Stimulated activated effector memory CD8-positive, alpha-beta T cell treated with anti-CD3 and anti-CD28 coated beads, Interleukin-12 subunit alpha, Interleukin-12 subunit beta, amount 100 ng/mL, for 72 hours (primary cell): ENCODE measurements around the gene GBF1.
A peak's percentile ranks its signal among the peaks of the same experiment; 100 is the strongest.

Source experiments
- ATAC-seq: fragments of 150-1000 bp; cut with Tn5 transposase; 2 replicates; pipeline ENCODE4 v1.10.0; 2021
- DNase-seq, 2 donors: peaks; one replicate each; pipeline ENCODE4 v3.0.0; 2021 to 2022; ENCODE audit warnings: low spot score in 2 of 2
- H3K27ac Mint-ChIP-seq: one replicate; pipeline ENCODE4 v1.8.0; 2022; ENCODE audit warnings: mild to moderate bottlenecking, mixed read lengths
- H3K36me3 Mint-ChIP-seq: one replicate; pipeline ENCODE4 v1.8.0; 2022; ENCODE audit warnings: mild to moderate bottlenecking, mixed read lengths
- H3K4me1 Mint-ChIP-seq: one replicate; pipeline ENCODE4 v1.8.0; 2022; ENCODE audit warnings: mixed read lengths
- H3K4me3 Mint-ChIP-seq: one replicate; pipeline ENCODE4 v1.8.0; 2022; ENCODE audit warnings: mild to moderate bottlenecking, mixed read lengths
- H3K9me3 Mint-ChIP-seq: one replicate; pipeline ENCODE4 v1.8.0; 2022; ENCODE audit warnings: mixed read lengths

Gene GBF1

DNA sequence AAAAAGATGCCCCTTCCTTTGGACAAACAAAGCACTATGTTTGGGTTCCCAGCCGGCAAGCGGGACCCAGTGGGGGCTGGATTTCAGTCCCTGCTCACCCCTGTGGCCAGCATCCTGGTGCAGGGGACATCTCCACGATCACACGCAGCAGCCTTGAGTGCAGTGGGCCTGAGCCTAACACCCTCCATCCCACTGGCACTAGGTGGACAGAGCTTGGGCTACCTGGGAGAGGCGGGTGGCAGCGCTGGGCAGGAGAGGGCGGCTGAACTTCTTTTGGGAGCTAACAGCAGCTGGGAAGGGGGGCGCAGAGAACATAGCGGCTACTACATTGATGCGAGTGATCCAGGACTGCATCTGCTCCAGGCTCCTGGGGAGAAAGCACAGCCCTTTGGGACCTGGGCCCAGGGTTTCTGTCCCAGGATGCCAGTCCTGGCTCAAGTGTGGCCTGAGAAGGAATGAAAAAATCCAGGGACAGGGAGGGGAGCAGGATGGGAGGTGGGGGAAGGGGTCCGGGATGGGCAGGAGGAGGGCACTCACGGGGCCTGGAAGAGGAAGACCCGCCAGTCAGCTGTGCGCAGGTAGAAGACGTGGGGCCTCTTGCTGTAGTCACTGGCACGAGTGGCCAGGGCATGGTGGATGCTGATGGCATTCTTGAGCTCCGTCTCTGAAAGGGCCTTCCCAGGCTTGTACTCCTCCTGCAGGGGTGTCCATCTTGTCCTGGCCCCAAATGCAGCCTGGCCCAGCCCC is 159.2 kb downstream of the GBF1 start:
- ATAC-seq (no peak), DNase-seq (no peak)
- no peak overlapping the region for H3K4me3 Mint-ChIP-seq
- H3K4me1 Mint-ChIP-seq, result peaks cover 37% of the 10 kb centered on the region
- H3K27ac Mint-ChIP-seq, result peak overlapping the region; percentile 84
- H3K9me3 Mint-ChIP-seq, result no peaks in the 10 kb centered on the region
- peaks cover 87% of the 10 kb centered on the region for H3K36me3 Mint-ChIP-seq

DNA sequence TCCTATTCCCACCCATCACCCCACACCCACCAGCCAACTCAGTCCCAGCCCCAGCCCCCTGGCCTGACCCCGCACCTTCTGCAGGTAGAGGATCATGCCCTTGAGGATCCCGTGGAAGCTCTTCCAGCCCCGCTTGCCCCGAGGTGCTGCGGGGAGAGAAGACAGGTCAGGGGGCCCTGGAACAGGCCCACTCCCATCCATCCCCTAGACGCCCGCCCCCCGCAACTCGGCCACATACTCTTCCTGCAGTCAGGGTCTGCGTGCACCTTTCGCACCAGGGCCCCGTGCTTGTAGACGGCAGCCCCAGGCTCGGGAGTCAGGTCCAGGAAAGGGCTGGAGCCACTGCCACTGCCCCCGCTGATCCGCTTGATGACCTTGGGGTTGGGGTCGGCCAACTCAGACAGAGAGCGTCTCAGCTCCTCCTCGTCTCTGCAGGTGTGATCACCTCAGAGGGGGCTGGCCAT is 159.8 kb downstream of the GBF1 start:
- Mint-ChIP-seq H3K4me1 (peaks cover 40% of the 10 kb centered on the region), H3K36me3 (peaks cover 81% of the 10 kb centered on the region), H3K9me3 (no peaks in the 10 kb centered on the region), H3K4me3 (no peak overlapping the region), H3K27ac (peak overlapping the region; percentile 84)
- no peak for ATAC-seq
- DNase-seq, result no peak

- Mint-ChIP-seq H3K27ac (peak overlapping the region; percentile 84), H3K9me3 (no peaks in the 10 kb centered on the region), H3K4me1 (peaks cover 40% of the 10 kb centered on the region), H3K4me3 (no peak overlapping the region), H3K36me3 (peaks cover 76% of the 10 kb centered on the region)
- ATAC-seq (peak; percentile 8), DNase-seq (no peak)
These were observed 160.3 kb downstream of the GBF1 start for GRCh38 chr10:102405632-102406031.

- ATAC-seq (no peak), DNase-seq (no peak)
These were observed 161.5 kb downstream of the GBF1 start for GRCh38 chr10:102406815-102407214.

GRCh38 chr10:102407425-102408130 is 162.2 kb downstream of the GBF1 start:
- DNase-seq (no peak), ATAC-seq (no peak)
- no peaks in the 10 kb centered on the region for H3K9me3 Mint-ChIP-seq
- peak overlapping the region; percentile 59 for H3K4me3 Mint-ChIP-seq
- peaks cover 46% of the 10 kb centered on the region for H3K4me1 Mint-ChIP-seq
- H3K36me3 Mint-ChIP-seq, result peaks cover 56% of the 10 kb centered on the region
- peak overlapping the region; percentile 65 for H3K27ac Mint-ChIP-seq

More at GRCh38 chr10:102406815-102407214, 161.5 kb downstream of the GBF1 start:
- peaks cover 50% of the 10 kb centered on the region for H3K4me1 Mint-ChIP-seq
- no peaks in the 10 kb centered on the region for H3K9me3 Mint-ChIP-seq
- no peak overlapping the region for H3K4me3 Mint-ChIP-seq
- H3K27ac Mint-ChIP-seq, result peak overlapping the region; percentile 84
- H3K36me3 Mint-ChIP-seq, result peaks cover 64% of the 10 kb centered on the region

GRCh38 chr10:102408131-102408727 is 162.9 kb downstream of the GBF1 start:
- Mint-ChIP-seq H3K4me1 (peaks cover 50% of the 10 kb centered on the region), H3K9me3 (no peaks in the 10 kb centered on the region)
- DNase-seq, result no peak

GRCh38 chr10:102408728-102409603 is 163.6 kb downstream of the GBF1 start:
- no peak for DNase-seq
- H3K4me1 Mint-ChIP-seq, result peaks cover 52% of the 10 kb centered on the region
- peak overlapping the region; percentile 59 for H3K4me3 Mint-ChIP-seq
- peak; percentile 74 for ATAC-seq
- H3K27ac Mint-ChIP-seq, result peak overlapping the region; percentile 1
- H3K9me3 Mint-ChIP-seq, result no peaks in the 10 kb centered on the region
- H3K36me3 Mint-ChIP-seq, result peaks cover 47% of the 10 kb centered on the region

More at GRCh38 chr10:102408131-102408727, 162.9 kb downstream of the GBF1 start:
- H3K27ac Mint-ChIP-seq, result peak overlapping the region; percentile 65
- H3K36me3 Mint-ChIP-seq, result peaks cover 53% of the 10 kb centered on the region
- peak overlapping the region; percentile 59 for H3K4me3 Mint-ChIP-seq
- peak; percentile 3 for ATAC-seq

- Mint-ChIP-seq H3K9me3 (no peaks in the 10 kb centered on the region), H3K4me3 (peak overlapping the region; percentile 59), H3K27ac (peak overlapping the region; percentile 1), H3K36me3 (peaks cover 38% of the 10 kb centered on the region), H3K4me1 (peaks cover 52% of the 10 kb centered on the region)
- ATAC-seq, result no peak
- DNase-seq, result no peak
These were observed 164.5 kb downstream of the GBF1 start for GRCh38 chr10:102409604-102410428.

GRCh38 chr10:102410429-102411073 is 165.2 kb downstream of the GBF1 start:
- ATAC-seq (no peak), DNase-seq (no peak)
- peaks cover 31% of the 10 kb centered on the region for H3K36me3 Mint-ChIP-seq
- H3K4me1 Mint-ChIP-seq, result peaks cover 49% of the 10 kb centered on the region
- no peaks in the 10 kb centered on the region for H3K9me3 Mint-ChIP-seq
- H3K4me3 Mint-ChIP-seq, result peak overlapping the region; percentile 59
- H3K27ac Mint-ChIP-seq, result peak overlapping the region; percentile 48

DNA sequence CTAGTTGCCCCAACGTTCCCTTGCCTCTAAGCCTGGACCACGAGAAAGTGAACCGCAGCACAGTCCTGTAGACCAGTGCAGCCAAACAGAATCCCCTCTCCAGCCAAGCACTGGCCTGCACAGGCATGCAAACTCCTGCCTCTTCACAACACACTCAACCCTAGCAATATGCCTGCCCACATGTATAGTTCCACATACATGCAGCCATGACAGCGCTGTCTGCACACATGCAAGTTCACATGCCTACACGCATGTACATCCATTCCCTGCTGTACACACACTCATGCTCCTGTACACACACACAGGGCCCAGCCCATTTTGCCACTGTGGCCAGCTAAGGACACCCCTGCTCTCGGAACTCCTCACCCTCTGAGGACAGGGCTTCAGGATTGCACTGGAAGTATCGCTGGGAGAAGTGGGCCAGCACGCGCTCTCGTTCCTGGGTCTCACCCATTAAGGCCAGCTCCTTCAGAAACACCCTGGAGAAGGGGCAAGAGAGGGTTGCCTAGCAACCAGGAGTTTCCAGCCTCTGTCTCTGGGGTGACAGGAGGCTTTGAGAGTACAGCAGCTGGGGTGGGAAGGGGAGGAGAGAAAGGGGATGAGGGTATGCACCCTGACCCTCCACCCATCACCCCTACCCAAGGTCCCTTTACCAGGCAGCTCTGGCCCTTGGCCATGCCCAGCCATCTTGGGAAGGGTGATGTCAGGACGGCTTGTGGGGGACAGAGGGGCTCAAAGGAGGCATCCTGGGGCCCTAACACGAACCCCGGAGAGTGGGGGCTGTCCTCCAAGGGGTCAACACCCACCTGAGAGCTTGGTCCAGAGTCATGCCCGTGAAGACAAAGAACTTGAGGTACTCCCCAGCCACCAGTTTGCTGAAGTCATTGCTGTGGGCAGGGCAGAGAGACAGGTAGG is 166.3 kb downstream of the GBF1 start:
- Mint-ChIP-seq H3K9me3 (no peaks in the 10 kb centered on the region), H3K36me3 (peaks cover 20% of the 10 kb centered on the region), H3K4me3 (peak overlapping the region; percentile 59), H3K27ac (peak overlapping the region; percentile 48), H3K4me1 (peaks cover 43% of the 10 kb centered on the region)
- ATAC-seq (no peak), DNase-seq (no peak)

- peaks cover 43% of the 10 kb centered on the region for H3K4me1 Mint-ChIP-seq
- no peaks in the 10 kb centered on the region for H3K9me3 Mint-ChIP-seq
- DNase-seq, result no peak
- no peak overlapping the region for H3K4me3 Mint-ChIP-seq
- H3K27ac Mint-ChIP-seq, result no peak overlapping the region
- ATAC-seq, result no peak
- peaks cover 13% of the 10 kb centered on the region for H3K36me3 Mint-ChIP-seq
These were observed 167.0 kb downstream of the GBF1 start for GRCh38 chr10:102412293-102412692.

DNA sequence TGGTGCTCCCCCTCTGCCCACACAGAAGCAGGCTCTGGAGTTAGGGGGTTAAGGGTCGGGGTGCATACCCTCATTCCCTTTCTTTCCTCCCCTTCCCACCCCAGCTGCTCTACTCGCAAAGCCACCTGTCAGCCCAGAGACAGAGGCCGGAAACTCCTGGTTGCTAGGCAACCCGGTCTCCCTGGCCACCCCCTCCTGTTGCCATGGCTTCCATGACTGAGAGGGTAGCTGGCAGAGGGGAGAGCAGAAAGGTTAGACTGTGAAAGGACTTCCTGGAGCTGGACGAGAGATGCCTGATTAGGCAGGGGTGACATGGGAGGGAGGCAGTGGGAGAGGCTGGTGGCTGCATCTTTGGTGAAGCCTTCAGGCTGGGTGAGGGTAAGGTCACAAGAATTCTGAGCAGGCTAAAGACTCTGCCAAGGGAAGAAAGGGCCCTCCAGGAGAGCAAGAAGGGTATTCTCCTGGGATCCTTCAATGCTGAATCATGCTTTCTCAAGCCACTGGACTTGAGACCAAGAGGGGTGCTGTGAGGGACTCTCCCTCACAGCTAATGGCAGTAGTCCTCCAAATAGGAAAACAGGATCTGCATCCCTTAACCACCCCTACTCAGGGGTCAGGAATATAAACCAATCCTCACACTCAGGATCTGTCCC is 167.8 kb downstream of the GBF1 start:
- peaks cover 36% of the 10 kb centered on the region for H3K4me1 Mint-ChIP-seq
- DNase-seq (no peak), ATAC-seq (peak; percentile 45)
- no peak overlapping the region for H3K4me3 Mint-ChIP-seq
- no peaks in the 10 kb centered on the region for H3K9me3 Mint-ChIP-seq
- H3K27ac Mint-ChIP-seq, result peak overlapping the region; percentile 60
- H3K36me3 Mint-ChIP-seq, result peaks cover 5% of the 10 kb centered on the region
